AG08395 (cell line): ENCODE results near the gene CEND1.
A peak's percentile ranks its signal among the peaks of the same experiment; 100 is the strongest.

Experiments used
- DNase-seq: peaks from one replicate; pipeline ENCODE4 v3.0.0; 2012; ENCODE audit warnings: mixed read lengths, low spot score

Gene CEND1

DNA sequence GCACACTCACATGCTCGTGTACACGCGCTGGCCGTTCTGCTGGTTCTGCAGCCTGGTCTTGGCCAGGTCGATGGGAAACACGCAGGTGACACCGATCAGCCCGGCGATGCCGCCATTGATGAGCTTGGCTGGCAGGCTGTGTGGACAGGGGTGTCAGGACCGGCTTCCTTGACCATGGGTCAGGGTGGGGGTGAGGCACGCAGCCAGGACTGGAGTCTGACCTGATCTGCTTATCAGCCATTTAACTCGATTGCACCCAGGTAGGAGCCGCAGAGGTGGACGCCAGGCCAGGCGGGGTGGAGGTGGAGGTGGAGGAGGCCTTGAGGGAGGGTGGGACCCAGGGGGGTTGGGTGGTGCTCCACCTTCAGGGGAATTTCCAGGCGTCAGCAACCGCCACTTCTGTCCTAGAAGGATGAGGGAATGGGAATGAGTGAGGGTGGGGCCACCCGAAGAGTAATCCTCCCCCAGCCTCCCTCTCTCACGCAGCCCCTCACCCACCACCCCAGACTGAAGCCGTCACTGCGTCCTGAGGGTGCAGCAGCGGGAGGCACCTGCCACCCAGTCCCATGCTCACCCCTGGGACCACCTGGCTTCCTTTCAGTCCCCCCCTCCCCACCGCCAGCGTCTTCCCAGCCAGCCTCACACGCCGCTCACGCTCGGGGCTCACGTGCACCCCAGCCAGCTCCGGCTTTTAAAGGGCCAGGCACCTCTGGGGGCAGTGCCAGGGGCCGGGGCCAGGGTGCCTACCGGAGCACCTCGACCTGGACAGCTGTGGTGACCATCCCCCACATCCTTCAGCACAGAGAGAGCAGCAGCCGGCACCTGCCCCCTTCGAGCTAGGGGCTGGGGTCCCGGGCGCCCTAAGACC lies 5.1 kb upstream of the CEND1 start:
- no peak for DNase-seq

DNA sequence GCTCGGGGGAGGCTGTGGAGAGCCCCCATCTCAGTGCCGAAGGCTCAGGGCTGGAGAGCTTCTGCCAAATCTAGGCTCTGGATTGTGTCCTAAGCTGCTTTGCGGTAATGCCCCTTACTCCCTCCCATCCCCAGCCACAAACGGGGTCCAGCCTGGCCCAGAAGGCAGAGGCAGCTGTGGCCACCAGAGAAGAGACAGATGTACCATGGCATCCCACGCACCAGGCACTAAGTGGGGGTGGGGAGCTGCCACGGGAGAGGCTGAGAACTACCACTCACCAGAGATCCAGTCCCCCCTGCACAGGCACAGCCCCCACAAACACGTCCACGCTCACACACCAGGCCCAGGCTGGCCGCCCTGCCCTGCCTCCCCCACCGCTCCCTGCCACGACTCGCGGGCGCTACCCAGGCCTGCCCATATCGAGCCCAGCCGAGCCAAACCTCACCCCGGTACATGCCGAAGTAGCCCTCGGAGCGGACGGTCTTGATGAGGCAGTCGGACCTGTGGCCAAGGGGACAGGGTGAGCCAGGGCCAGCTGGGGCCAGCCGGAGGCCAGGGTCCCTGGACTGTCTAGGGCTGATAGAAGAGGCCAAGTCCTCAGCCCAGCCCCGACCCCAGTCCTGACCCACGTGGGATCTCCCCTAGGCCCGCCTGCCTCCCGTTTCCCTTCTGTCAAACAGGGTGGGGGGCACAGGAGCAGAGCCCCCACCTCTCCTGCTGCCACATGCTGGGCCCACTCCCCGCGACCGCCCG lies 4.3 kb upstream of the CEND1 start:
- no peak for DNase-seq

DNA sequence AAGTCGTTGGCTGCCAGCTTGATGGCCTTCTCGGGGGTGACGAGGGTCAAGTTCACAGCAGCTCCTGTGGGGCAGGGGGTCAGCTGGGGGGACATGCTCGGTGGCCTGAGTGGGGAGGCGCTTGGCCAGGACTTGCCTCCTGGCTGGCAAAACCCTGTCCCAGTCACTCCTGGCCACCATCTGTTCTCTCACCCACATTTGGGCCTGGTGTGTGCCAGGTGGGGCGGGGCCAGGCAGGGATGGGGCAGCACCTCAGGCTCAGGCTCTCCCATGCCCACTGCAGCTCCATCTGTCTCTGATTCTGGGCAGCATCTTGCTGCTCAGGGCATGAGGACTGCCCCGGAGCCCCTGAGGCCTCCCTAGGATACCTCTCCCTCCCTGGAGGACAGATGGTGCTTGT lies 3.7 kb upstream of the CEND1 start:
- DNase-seq, result no peak

DNA sequence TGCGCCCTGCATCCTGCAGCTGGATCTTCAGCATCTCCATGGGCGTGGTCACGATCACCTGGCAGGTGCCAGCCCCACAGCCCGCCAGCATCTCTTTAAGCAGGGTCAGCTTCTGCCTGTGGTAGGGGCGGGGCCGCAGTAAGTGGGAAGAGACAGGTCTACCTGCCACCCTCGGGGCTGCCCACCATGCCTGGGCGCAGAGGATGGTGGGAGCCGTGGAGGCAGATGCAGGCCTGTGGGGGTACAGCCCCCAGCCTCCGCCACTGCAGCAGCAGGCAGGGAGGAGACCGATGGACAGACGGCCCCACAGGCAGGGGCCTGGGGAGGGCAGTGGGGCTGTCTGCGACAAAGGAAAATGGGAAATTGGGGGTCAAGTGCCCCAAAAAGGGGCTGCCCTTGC lies 3.0 kb upstream of the CEND1 start:
- no peak for DNase-seq

- DNase-seq, result no peak
Measured at GRCh38 chr11:792535-792821, 2.6 kb upstream of the CEND1 start.

GRCh38 chr11:791658-792534 lies 2.0 kb upstream of the CEND1 start:
- DNase-seq, result no peak

GRCh38 chr11:790721-791564 lies 1.1 kb upstream of the CEND1 start:
- no peak for DNase-seq

GRCh38 chr11:788953-789940 lies 643 bp downstream of the CEND1 start:
- no peak for DNase-seq

- no peak for DNase-seq
Measured at GRCh38 chr11:788009-788640, 1.8 kb downstream of the CEND1 start.

- no peak for DNase-seq
Measured at GRCh38 chr11:787084-787675, 2.7 kb downstream of the CEND1 start.

DNA sequence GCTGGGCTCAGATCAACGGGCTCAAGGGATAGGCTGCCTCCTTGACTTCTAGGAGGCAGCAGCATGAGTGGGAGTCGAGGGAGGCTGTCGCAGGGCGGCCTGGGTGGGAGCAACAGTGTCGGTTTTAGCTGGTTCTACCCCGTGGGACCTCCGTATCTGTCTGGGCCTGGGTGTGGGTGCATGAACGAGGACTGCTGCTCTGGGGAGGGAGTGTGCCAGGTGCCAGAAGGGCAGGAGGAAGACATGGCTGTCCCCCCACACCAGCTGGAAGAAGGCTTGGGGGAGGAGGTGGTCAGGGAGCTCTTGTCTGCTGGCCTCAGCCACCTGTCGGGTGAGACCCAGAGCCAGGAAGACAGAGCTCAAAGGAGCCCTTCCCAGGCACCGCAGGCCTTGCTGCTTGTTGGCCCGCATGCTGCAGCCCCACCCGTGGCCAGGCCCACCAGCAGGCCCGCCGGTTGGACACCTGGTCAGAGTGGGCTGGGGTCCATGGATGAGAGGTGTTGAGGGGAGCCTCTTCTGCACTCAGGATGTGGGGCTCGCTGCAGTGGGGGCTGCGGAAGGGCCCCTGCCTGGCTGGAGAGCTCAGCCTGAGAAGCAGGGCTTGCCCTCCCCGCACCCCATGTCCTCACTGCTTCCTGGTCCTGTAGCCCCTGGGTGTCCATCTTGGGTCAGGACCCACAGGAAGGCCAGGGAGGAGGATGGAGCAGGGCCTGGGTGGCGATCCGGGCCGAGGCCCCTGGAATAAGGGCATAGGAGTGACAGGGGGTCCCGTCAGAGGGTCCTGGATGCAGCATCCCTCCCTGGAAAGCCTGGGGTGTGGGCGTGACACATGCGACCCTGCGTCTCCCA lies 3.4 kb downstream of the CEND1 start:
- no peak for DNase-seq

DNA sequence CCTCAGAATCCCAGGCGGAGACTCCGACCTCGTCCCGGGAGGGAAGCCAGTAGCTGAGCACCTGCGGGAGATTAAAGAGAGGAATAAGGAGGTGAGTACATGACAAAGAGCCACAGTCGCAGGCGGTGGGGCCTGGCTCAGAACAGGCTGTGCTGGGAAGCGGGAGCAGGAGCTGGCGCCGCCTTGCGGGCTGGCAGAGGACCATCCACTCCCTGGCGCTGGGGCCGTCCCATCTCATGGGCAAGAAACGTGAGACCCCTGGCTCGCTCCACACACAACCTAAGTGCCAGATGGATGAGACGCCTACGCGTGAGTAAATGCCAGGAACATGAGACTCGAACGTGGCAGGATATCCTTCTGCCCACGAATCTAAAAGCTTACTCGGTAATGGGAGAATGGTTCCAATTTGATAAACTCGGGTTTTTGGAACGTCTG lies 6.3 kb downstream of the CEND1 start:
- DNase-seq, result peak; percentile 81

- no peak for DNase-seq
Measured at GRCh38 chr11:782264-783174, 7.4 kb downstream of the CEND1 start.

DNA sequence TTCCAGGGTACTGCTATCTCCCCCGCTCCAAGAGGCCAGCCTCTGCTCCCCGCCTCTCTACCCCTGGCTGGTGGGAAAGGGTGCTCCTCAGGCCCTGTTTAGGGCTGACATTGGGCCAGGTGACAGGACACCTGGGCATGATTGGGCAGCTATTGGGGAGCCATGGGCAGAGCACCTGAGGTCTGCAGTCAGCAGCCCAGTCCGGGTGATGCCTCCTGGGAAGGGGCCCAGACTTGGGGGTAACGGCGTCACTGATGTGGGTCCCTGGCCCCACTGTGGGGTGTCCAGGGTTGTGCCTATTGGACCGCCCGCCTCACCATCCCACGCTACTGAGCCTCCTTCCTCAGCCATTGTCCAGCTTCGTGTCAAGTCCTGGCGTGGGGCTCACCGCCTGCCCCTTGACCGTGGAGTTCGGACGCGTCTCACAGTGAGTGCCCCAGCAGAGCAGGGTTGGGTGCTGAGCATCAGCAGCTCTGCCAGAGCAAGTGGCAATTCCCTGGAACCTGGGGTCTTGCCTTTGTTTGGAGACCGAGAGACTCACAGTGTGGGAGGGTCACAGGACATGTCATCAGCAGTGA lies 9.8 kb downstream of the CEND1 start:
- DNase-seq, result no peak

GRCh38 chr11:778976-779954 lies 10.6 kb downstream of the CEND1 start:
- DNase-seq, result no peak
